Right lung (tissue), 5 donors: ENCODE results near the gene KDM7A. TPM values are rescaled to one million over a fixed set of nuclear protein-coding genes. Genes with fewer than 3 reads are reported as not detected.
"Not testable (repeated sequence)": the region's sequence is repeated elsewhere in the genome, so short reads cannot be mapped to it uniquely, and the experiment has no call there.

Experiments
- DNase-seq, 2 donors: peaks; one replicate each; pipeline ENCODE4 v3.0.0-alpha.2; 2013
- polyA plus RNA-seq, 5 donors: library from polyadenylated mRNA; unstranded; fragments of 120-200 nt; gene quantifications; one replicate each; pipeline versions ENCODE4 v1.2.1 to v1.2.3, GENCODE V29; 2013; ENCODE audit warnings: inconsistent platforms in 1 of 5, low replicate concordance in 1 of 5; ENCODE audit not compliant: insufficient read length in 5 of 5, insufficient read depth in 1 of 5

The KDM7A gene
- polyA plus RNA-seq, 5 donors, result 9.4 to 18.4 (median 15.5) TPM

DNA sequence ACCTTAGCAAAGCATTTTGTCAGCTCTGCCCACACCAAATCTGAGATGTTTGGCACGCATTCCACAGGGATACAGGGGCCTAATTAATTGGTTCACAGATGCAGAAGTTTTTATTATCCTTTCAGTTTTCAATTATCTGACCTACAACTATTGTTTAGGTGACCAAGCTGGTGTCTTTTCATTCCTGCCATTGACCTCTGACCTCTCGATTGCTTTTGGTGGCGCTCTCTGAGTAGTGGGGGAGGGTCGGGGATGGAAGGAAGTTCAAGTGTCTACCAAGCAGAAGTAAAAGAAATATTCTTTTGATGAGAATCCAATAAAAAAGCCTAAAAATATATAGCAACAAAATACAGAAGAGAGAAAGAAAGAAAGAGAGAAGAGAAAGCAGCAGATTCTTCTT, 28.8 kb upstream of the KDM7A start:
- DNase-seq, result no peak

GRCh38 chr7:140203556-140203955, 26.8 kb upstream of the KDM7A start:
- no peak for DNase-seq

GRCh38 chr7:140202942-140203341, 26.2 kb upstream of the KDM7A start:
- DNase-seq, result not testable (repeated sequence)

DNA sequence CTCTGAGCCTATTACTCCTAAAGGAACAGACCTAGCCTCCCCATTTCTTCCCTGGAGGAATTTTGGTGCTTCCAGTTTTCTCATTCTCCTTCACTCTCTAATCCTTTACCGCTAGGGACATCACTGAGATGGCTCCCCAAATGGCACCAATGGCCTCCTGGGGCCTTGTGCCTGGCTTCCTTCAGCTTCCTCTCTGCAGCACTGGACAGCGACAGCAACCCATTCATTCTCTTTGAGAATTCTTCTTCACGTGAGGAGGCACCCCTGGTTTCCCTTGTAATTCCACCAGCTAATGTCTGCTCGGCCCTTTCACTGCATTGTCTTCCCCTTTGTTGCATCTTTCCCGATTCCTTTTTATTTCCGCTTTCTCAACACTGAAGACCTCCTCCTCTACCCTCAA, 24.6 kb upstream of the KDM7A start:
- no peak for DNase-seq

- peak in 1 of 2 donors; percentile 6 for DNase-seq
Measured at GRCh38 chr7:140200061-140200989, 23.5 kb upstream of the KDM7A start.

DNA sequence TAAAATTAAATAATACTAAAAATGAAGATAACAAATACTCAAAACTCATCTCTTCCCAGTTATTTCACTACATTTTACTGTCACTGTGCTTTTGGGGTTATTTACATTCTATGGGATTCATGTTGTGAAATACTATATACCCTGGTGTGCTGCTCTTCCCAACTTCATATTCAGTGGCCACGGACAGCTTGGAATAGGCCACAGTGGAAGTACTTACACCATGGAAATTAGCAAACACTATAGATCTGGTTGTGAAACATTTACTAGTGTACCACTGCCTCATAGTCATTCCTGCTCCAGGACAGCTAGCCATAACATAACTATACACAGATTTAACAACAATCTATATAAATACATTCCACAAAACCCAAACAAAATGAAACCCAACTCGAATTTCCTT, 21.2 kb upstream of the KDM7A start:
- DNase-seq, result no peak

DNA sequence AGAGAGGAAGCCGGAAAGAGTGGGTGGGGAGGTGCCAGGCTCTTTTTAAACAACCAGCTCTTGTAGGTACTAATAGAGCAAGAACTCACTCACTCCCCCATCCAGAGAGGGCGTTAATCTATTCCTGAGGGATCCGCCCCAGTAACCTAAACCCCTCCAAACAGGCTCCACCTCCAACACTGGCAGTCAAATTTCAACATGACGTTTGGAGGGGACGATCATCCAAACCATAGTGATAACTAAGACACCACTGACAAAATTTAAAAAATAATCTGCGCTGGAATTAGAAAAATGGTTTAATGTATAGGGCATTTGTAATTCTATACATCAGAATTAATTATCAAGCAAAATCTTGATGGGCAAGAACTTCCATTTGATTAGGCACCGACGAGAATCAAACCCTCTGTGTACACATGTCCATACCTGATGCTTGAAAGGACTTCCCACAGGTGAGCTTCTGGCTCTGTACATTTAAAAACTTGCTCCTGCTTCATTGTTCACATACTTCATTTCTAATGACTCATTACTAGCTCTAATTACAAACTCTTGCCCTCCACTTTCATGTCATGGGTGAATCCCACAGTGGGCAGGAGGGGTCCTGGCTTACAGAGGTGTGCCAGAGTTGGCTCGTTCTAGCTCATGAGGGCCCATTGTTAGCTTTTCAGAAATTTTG, 20.6 kb upstream of the KDM7A start:
- DNase-seq, result no peak

DNA sequence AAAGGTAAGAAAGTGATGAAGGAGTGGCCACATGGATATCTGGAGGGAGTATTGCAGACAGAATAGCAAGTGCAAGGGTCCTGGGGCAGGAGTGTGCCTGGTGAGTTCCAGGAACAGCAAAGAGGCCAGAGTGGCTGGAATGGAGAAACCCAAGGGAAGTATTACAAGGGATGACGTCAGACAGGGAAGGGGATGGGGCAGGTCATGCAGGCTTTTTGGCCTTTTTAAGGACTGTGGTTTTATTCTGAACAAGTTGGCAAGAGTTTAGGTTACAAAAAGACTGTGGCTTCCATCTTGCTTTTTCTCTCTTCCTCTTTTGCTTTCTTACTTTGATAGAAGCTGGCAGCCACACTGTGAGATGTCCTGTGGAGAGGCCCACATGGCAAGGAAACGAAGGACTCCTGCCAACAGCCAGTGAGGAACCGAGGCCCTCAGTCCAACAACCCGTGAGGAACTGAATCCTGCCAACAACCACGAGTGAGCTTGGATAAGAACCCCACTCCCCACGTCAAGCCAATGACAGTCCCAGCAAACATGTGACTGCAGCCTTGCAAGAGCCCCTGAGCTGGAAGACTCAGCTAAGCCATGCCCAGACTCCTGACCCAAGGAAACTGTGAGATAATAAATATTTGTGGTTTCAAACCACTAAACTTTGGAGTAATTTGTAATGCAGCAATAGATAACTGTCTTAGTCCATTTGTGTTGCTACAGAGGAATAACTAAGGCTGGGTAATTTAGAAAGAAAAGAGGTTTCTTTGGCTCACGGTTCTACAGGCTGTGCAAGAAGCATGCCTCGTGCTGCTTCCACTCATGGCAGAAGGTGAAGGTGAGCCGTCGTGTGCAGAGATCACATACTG, 19.8 kb upstream of the KDM7A start:
- no peak for DNase-seq

DNA sequence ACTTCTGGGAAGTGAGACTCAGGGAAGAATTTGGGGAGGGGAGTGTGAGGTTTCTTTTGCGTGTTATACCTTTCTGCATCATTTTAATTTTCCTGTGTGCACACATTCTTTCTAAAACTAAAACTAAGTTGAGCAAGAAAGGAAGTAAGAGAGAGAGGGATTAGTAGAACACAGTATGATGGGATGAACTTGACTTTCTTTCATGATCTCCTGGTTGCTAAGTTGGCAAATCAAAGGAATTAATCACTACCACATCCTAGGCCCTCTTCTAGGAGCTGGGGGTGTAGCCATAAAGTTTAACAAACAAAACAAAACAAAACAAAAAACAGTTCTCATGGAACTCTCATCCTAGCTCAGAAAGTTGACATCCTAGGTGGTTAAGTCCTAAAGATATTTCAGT, 19.1 kb upstream of the KDM7A start:
- no peak for DNase-seq

- no peak for DNase-seq
Measured at GRCh38 chr7:140192620-140193019, 15.8 kb upstream of the KDM7A start.

DNA sequence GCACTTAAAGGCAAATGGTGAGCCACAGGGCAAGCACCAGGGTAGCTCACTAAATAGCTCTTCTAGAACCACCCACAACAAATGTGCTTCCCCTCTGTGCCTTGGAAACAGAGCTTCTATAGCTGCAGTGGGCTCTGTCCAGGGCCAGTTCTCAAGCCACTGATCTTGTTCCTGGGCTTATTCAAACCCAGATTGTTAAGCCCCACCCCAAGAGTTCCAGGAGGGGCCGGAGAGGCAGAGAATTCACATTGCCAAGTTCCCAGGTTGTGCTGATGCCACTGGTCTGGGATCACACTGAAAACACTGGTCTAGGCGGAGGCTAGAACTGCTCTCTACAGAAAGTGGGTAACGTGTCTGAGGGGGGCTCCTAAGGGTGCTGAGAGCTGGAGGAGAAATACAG, 15.4 kb upstream of the KDM7A start:
- no peak for DNase-seq

DNA sequence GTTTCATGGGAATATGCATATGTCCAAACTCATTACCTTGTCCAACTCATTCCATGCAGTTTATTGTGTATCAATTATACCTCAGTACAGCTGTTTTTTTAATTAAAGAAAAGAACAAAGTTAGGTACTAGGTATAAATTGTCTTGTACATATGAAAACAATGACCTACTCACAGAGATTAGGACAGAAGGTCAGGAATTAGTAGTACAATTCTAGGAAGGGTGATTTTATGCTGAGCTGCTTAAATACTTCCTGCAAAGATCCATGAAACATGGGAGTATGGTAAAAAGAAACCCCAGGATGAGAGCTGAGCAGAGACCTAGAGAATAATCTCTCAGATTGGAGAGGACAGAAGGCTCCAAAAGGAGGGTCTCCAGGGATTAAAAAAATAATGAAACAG, 13.8 kb upstream of the KDM7A start:
- DNase-seq, result no peak

- DNase-seq, result no peak
Measured at GRCh38 chr7:140189917-140190316, 13.1 kb upstream of the KDM7A start.

DNA sequence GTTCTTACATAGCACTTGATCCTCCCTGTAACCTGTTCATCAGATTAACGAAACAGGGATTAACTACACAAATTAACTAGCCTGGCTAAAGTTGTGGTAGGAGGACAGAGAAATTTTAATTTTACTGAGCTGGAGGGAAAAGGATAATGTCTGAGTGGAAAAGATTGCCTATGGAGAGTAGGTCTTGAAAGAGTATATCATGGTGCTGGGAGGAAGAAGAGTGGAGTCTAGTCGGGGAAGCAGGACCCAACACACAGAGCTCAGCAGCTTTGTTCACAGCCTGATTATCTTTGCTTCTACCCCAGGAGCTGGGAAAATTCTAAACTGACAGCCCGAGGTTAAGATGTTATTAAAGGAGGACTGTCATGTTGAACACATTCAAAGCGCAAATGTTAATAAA, 6.1 kb upstream of the KDM7A start:
- DNase-seq, result no peak

DNA sequence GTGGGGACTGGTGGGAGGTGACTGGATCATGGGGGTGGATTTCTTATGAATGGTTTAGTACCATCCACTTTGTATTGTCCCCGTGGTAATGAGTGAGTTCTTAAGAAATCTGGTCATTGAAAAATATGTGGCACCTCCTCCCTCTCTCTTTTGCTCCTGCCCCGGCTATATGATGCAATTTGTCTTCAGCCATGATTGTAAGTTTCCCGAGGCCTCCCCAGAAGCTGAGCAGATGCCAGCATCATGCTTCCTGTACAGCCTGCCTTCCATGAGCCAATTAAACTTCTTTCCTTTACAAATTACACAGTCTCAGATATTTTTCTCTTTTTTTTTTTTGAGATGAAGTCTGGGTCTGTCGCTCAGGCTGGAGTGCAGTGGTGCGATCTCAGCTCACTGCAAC, 2.6 kb upstream of the KDM7A start:
- DNase-seq, result no peak

- peak in 1 of 2 donors; percentile 10 for DNase-seq
Measured at GRCh38 chr7:140176122-140176701, 571 bp downstream of the KDM7A start.

GRCh38 chr7:140175221-140176121, 1.3 kb downstream of the KDM7A start:
- peak; percentile 88 to 91 for DNase-seq

- no peak for DNase-seq
Measured at GRCh38 chr7:140174217-140174616, 2.6 kb downstream of the KDM7A start.

DNA sequence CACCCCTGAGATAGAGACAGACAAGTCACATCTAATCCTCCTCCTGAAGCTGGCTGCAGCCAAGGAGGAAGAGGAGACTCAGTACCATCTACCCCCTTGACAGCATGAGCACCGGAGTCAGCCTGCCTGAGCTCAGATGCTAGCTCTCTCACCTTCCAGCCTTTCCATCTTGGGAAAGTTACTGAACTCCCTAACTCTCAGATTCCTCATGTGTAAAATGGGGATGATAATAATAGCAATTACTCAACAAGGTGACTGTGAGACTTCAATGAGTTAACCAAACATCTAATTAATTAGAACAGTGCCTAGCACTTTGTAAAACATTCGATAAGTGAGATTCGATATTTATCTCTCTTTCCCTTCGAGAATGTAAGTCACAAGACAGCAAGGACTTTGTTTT, 6.4 kb downstream of the KDM7A start:
- DNase-seq, result no peak

DNA sequence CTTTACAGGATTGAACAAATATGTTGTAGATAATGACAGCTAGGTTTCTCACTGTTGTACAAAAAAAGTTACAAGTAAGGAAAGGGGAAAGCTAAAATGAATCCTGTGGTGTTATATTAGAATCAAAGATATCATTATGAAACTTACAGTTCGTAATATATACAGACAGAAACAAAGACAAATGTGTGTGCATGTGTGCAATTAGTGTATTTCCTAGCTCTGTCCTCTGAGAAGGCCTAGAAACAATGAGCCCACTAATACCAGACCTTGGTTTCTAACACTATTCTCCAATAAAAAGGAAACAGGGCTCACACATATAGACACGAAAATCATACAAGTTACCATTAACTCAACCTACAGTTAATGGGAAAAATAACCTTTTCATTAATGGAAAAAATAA, 8.0 kb downstream of the KDM7A start:
- no peak for DNase-seq

GRCh38 chr7:140165422-140165821, 11.4 kb downstream of the KDM7A start:
- no peak for DNase-seq
